SK-N-SH treated with all-trans-retinoic acid at 6 μM for 48 hours (cell line): ENCODE data around the gene BANP.

Source experiments
- ATAC-seq: fragments of 200-7000 bp; cut with Tn5 transposase; 3 replicates; pipeline ENCODE4 v1.9.1; 2020; ENCODE audit warnings: mild to moderate bottlenecking, moderate library complexity
- ARNTL ChIP-seq: fragments of 450-650 bp; formaldehyde crosslinking; IDR thresholded peaks from 2 replicates; pipeline ENCODE4 v1.5.0; 2020; ENCODE audit warnings: low read depth, mild to moderate bottlenecking, moderate library complexity, borderline replicate concordance
- BACH2 ChIP-seq: fragments of 250-450 bp; sonication (Bioruptor Pico); IDR thresholded peaks from 2 replicates; pipeline ENCODE4 v1.9.0; 2021; ENCODE audit warnings: mild to moderate bottlenecking, borderline replicate concordance
- CSDC2 ChIP-seq: fragments of 250-450 bp; sonication (Bioruptor Pico); IDR thresholded peaks from 2 replicates; pipeline ENCODE4 v1.5.0; 2020; ENCODE audit warnings: mild to moderate bottlenecking, moderate library complexity
- CSRNP3 ChIP-seq: fragments of 250-450 bp; sonication (Bioruptor Pico); IDR thresholded peaks from 2 replicates; pipeline ENCODE4 v1.5.1; 2021; ENCODE audit warnings: mild to moderate bottlenecking, moderate library complexity
- ESRRG ChIP-seq: fragments of 250-450 bp; sonication (Bioruptor Pico); IDR thresholded peaks from 2 replicates; pipeline ENCODE4 v1.6.1; 2021; ENCODE audit warnings: mild to moderate bottlenecking
- GLIS3 ChIP-seq: fragments of 250-450 bp; sonication (Bioruptor Pico); IDR thresholded peaks from 2 replicates; pipeline ENCODE4 v1.5.0; 2020; ENCODE audit warnings: mild to moderate bottlenecking, moderate library complexity
- ISL1 ChIP-seq: fragments of 250-450 bp; sonication (Bioruptor Pico); IDR thresholded peaks from 2 replicates; pipeline ENCODE4 v2.1.2; 2022; ENCODE audit warnings: mild to moderate bottlenecking, moderate library complexity
- OSR1 ChIP-seq: fragments of 250-450 bp; sonication (Bioruptor Pico); IDR thresholded peaks from 2 replicates; pipeline ENCODE4 v1.8.0; 2022; ENCODE audit warnings: moderate library complexity, mild to moderate bottlenecking, inconsistent platforms
- POU6F1 ChIP-seq: fragments of 250-450 bp; sonication (Bioruptor Pico); IDR thresholded peaks from 2 replicates; pipeline ENCODE4 v1.8.0; 2021; ENCODE audit warnings: low read depth, mild to moderate bottlenecking, moderate library complexity, borderline replicate concordance
- RARB ChIP-seq: fragments of 250-450 bp; sonication (Bioruptor Pico); IDR thresholded peaks from 2 replicates; pipeline ENCODE4 v1.8.0; 2021; ENCODE audit warnings: mild to moderate bottlenecking, moderate library complexity
- SNAI2 ChIP-seq: fragments of 250-450 bp; sonication (Bioruptor Pico); IDR thresholded peaks from 2 replicates; pipeline ENCODE4 v1.5.0; 2020; ENCODE audit warnings: mild to moderate bottlenecking, moderate library complexity
- TOX ChIP-seq: fragments of 250-450 bp; sonication (Bioruptor Pico); IDR thresholded peaks from 2 replicates; pipeline ENCODE4 v1.8.0; 2021; ENCODE audit warnings: mild to moderate bottlenecking, moderate library complexity, borderline replicate concordance
- ZC3H10 ChIP-seq: fragments of 250-450 bp; sonication (Bioruptor Pico); IDR thresholded peaks from 2 replicates; pipeline ENCODE4 v1.5.1; 2021; ENCODE audit warnings: mild to moderate bottlenecking, moderate library complexity
- ZFP30 ChIP-seq: fragments of 450-650 bp; formaldehyde crosslinking; IDR thresholded peaks from 2 replicates; pipeline ENCODE4 v1.5.0; 2022; ENCODE audit warnings: mild to moderate bottlenecking, moderate library complexity
- ZNF565 ChIP-seq: fragments of 450-650 bp; formaldehyde crosslinking; conservative IDR thresholded peaks from 2 replicates; pipeline ENCODE4 v1.5.0; 2020; ENCODE audit warnings: low read depth, mild to moderate bottlenecking, moderate library complexity
- ZNF70 ChIP-seq: fragments of 450-650 bp; formaldehyde crosslinking; IDR thresholded peaks from 2 replicates; pipeline ENCODE4 v1.5.0; 2020; ENCODE audit warnings: mild to moderate bottlenecking, moderate library complexity
- ZNF8 ChIP-seq: fragments of 450-650 bp; formaldehyde crosslinking; IDR thresholded peaks from 2 replicates; pipeline ENCODE4 v1.5.0; 2020; ENCODE audit warnings: mild to moderate bottlenecking, moderate library complexity
- TF ChIP-seq, protein P1 (sequence below): fragments of 250-450 bp; sonication (Bioruptor Pico); IDR thresholded peaks from 2 replicates; pipeline ENCODE4 v1.8.0; 2020; ENCODE audit warnings: mild to moderate bottlenecking, moderate library complexity, borderline replicate concordance
- TF ChIP-seq, protein P2 (sequence below): fragments of 250-450 bp; sonication (Bioruptor Pico); IDR thresholded peaks from 2 replicates; pipeline ENCODE4 v1.5.0; 2020; ENCODE audit warnings: mild to moderate bottlenecking, moderate library complexity
- TF ChIP-seq, protein P3 (sequence below): fragments of 250-450 bp; sonication (Bioruptor Pico); IDR thresholded peaks from 2 replicates; pipeline ENCODE4 v1.5.1; 2020; ENCODE audit warnings: low read depth, mild to moderate bottlenecking, moderate library complexity

The BANP gene

GRCh38 chr16:88066234-88066633, 115.0 kb downstream of the BANP start:
- TF ChIP-seq ZC3H10 (CRISPR knock-in tag), result no peak
- TF ChIP-seq BACH2 (CRISPR knock-in tag), result no peak
- no peak for TF ChIP-seq OSR1
- TF ChIP-seq, protein P1, sequence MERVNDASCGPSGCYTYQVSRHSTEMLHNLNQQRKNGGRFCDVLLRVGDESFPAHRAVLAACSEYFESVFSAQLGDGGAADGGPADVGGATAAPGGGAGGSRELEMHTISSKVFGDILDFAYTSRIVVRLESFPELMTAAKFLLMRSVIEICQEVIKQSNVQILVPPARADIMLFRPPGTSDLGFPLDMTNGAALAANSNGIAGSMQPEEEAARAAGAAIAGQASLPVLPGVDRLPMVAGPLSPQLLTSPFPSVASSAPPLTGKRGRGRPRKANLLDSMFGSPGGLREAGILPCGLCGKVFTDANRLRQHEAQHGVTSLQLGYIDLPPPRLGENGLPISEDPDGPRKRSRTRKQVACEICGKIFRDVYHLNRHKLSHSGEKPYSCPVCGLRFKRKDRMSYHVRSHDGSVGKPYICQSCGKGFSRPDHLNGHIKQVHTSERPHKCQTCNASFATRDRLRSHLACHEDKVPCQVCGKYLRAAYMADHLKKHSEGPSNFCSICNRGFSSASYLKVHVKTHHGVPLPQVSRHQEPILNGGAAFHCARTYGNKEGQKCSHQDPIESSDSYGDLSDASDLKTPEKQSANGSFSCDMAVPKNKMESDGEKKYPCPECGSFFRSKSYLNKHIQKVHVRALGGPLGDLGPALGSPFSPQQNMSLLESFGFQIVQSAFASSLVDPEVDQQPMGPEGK (CRISPR knock-in tag), result no peak
- no peak for TF ChIP-seq RARB (CRISPR knock-in tag)
- TF ChIP-seq ZNF70, result no peak
- TF ChIP-seq GLIS3 (CRISPR knock-in tag), result no peak
- TF ChIP-seq ARNTL, result no peak
- TF ChIP-seq ZFP30 (CRISPR knock-in tag), result no peak
- TF ChIP-seq, protein P2, sequence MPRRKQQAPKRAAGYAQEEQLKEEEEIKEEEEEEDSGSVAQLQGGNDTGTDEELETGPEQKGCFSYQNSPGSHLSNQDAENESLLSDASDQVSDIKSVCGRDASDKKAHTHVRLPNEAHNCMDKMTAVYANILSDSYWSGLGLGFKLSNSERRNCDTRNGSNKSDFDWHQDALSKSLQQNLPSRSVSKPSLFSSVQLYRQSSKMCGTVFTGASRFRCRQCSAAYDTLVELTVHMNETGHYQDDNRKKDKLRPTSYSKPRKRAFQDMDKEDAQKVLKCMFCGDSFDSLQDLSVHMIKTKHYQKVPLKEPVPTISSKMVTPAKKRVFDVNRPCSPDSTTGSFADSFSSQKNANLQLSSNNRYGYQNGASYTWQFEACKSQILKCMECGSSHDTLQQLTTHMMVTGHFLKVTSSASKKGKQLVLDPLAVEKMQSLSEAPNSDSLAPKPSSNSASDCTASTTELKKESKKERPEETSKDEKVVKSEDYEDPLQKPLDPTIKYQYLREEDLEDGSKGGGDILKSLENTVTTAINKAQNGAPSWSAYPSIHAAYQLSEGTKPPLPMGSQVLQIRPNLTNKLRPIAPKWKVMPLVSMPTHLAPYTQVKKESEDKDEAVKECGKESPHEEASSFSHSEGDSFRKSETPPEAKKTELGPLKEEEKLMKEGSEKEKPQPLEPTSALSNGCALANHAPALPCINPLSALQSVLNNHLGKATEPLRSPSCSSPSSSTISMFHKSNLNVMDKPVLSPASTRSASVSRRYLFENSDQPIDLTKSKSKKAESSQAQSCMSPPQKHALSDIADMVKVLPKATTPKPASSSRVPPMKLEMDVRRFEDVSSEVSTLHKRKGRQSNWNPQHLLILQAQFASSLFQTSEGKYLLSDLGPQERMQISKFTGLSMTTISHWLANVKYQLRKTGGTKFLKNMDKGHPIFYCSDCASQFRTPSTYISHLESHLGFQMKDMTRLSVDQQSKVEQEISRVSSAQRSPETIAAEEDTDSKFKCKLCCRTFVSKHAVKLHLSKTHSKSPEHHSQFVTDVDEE (CRISPR knock-in tag), result no peak
- TF ChIP-seq CSRNP3 (CRISPR knock-in tag), result no peak
- no peak for TF ChIP-seq ISL1 (CRISPR knock-in tag)
- no peak for TF ChIP-seq TOX
- no peak for TF ChIP-seq ZNF565 (CRISPR knock-in tag)
- TF ChIP-seq, protein P3, sequence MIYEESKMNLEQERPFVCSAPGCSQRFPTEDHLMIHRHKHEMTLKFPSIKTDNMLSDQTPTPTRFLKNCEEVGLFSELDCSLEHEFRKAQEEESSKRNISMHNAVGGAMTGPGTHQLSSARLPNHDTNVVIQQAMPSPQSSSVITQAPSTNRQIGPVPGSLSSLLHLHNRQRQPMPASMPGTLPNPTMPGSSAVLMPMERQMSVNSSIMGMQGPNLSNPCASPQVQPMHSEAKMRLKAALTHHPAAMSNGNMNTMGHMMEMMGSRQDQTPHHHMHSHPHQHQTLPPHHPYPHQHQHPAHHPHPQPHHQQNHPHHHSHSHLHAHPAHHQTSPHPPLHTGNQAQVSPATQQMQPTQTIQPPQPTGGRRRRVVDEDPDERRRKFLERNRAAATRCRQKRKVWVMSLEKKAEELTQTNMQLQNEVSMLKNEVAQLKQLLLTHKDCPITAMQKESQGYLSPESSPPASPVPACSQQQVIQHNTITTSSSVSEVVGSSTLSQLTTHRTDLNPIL, result no peak
- no peak for TF ChIP-seq CSDC2
- TF ChIP-seq SNAI2 (CRISPR knock-in tag), result no peak
- TF ChIP-seq ESRRG (CRISPR knock-in tag), result no peak
- ATAC-seq, result no peak

DNA sequence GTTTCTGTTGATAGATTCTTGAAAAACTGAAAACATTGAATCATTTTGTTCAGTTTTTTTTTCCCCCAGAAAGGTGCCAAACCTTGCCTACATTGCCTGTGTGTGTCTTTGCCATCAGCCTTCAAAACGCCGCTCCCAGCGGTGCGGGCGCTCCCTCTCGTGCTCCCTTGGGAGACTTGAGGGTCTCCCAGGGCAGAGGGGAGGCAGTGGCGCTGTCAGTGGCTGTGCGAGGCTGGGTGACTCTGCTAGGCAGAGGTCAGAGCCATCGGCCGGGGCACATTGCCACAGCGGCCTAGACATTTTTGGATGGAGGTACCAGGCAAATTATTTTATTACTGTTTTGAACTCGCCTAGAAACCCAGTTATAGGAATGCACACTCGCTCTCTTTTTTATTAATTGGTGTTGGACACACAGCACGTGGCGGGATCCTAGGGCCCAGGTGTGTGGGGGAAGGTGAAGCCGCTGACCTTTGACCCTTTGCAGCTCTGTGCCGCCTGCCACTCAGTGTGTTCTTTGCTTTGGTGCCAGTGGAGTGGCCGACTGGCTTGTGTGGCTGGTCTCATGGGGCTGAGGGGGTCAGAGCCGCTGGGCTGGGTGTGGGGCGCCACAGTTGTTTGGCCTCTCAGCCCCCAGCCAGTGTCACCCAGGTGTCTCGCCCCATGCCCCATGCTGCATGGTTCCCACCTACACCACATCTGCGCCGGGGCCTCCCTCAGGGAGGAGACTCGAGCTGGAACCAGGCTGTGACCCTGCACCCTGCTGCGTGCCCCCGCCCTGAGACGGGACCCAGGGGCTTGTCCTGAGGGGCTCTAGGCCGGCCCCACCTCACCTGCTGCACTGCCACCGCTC, 115.7 kb downstream of the BANP start:
- no peak for ATAC-seq
- TF ChIP-seq ARNTL (no peak), POU6F1 (CRISPR knock-in tag) (no peak), ZFP30 (CRISPR knock-in tag) (no peak), ISL1 (CRISPR knock-in tag) (no peak), BACH2 (CRISPR knock-in tag) (no peak), GLIS3 (CRISPR knock-in tag) (no peak), ZNF8 (CRISPR knock-in tag) (no peak), RARB (CRISPR knock-in tag) (no peak), ZNF565 (CRISPR knock-in tag) (no peak)
- TF ChIP-seq, protein P3, result no peak
